Right renal pelvis (tissue), 4 donors: ENCODE measurements around the gene CCDC167. TPM values are rescaled to one million over a fixed set of nuclear protein-coding genes. Genes with fewer than 3 reads are reported as not detected.
A peak's percentile ranks its signal among the peaks of the same experiment; 100 is the strongest.

Experiments
- DNase-seq, 4 donors: peaks; one replicate each; pipeline ENCODE4 v3.0.0-alpha.2; 2013; ENCODE audit warnings: low read depth in 4 of 4, low spot score in 3 of 4, missing footprints in 1 of 4
- polyA plus RNA-seq, 4 donors: library from polyadenylated mRNA; unstranded; fragments of 120-200 nt; gene quantifications; one replicate each; pipeline ENCODE4 v1.2.1, GENCODE V29; 2013; ENCODE audit not compliant: insufficient read length in 4 of 4

Gene CCDC167
- polyA plus RNA-seq, 4 donors: 23.5 to 31.6 (median 26.0) TPM

DNA sequence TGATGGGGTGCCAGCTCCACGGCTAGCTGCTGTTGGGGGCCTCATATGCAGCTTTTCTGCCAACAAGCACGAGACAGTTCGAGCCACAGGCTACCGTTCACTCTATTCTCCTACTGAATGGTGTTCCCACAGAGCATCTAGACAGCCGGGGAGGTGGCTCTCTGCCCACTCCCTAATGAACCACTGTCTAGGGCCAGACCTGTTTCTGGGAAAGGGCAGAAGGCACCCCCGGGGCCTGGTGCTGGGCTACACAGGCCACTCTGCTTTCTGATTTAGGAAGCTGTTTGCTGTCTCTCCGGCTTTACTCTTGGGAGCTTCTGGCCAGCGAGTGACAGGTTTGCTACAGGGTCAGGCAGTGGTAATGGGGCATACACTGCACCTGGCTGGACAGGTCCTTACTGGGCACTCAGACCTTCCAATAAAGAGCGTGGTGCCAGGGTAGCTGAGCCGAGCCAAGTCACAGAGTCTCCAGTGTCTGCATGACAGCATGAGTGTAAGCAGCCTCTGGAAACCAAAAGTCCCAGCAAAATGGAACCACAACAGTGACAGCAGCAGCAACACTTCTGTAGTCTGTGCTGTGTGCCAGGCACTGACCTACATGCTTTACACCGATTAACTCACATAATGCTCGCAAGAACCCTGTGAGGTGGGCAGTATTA, 8.4 kb downstream of the CCDC167 start:
- DNase-seq: no peak

DNA sequence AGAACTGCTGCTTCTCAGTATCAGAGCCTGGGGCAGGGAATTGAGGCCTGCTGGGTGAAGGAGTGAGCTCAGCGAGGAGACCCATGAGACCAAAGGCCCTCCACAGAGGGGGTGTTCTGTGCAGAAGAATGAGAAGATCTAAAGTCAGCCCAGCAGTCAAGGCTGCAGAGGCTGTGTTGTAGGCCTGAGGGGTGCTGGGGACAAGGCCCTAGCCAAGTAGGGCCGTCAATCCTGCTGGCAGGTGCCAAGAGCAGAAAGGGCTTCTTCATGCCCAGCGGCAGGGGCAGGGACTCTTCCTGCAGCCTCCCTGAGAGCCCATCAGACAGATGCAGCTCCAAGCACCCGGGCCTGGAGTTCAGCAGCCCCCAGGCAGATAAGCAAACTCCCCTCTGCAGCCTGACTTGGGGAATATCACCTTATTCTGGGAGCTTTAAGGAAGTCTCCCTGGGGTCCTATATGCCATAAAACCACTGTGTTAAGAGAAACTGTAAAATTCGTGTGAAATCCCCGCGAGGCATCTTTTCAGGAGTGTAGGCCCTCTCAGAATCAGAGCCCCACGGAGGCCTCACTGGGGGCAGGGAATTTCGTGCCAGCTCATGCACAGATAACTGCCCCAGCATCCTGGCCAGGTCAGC, 9.0 kb downstream of the CCDC167 start:
- DNase-seq: no peak

DNA sequence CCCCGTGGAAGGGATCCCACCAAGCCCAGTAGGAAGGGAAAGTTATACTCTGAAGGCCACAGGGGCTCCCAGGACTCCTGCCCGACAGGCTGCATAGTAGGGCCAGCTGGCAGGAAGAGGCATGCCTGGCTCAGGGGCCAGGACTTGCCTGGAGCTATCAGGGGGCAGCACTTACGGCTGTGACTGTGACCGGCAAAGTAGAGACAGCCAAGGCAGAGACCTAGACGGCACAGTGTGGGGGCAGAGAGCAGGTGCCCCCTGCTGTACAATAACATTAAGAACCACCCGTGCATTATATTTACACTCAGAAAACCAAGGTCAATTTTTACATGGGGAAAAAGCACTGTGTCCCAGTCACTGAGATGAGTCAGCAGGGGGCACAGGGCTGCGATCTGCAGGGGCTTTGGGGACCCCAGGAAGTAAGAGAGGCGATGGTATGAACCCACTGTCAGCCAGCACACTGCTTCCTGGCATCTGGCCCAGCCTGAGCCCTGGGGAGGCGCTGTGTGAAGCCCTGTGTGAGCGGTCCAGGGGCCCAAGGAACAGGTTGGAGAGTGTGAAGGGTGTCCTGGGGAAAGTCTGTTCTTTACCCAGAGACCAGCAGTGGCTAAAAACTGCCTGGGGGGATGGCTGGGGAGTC, 9.9 kb downstream of the CCDC167 start:
- no peak for DNase-seq

DNA sequence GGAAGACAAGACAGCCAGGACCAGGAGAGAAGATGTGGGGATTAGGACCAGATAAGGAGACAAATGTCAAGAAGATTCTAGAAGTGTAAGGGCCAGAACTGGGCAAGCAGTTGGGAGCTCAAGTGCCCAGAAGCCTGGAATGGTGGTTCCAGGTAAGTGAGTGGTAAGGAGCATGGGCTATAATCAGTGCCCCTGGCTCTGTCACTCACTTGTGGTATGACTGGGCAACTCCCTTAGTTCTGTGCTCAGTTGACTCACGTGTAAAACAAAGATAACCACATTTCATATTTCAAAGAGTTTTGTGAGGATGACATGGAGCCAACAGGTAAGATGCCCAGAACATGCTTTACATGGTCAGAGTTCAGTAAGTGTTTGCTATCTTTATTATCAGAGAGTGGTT, 11.2 kb downstream of the CCDC167 start:
- DNase-seq: no peak

DNA sequence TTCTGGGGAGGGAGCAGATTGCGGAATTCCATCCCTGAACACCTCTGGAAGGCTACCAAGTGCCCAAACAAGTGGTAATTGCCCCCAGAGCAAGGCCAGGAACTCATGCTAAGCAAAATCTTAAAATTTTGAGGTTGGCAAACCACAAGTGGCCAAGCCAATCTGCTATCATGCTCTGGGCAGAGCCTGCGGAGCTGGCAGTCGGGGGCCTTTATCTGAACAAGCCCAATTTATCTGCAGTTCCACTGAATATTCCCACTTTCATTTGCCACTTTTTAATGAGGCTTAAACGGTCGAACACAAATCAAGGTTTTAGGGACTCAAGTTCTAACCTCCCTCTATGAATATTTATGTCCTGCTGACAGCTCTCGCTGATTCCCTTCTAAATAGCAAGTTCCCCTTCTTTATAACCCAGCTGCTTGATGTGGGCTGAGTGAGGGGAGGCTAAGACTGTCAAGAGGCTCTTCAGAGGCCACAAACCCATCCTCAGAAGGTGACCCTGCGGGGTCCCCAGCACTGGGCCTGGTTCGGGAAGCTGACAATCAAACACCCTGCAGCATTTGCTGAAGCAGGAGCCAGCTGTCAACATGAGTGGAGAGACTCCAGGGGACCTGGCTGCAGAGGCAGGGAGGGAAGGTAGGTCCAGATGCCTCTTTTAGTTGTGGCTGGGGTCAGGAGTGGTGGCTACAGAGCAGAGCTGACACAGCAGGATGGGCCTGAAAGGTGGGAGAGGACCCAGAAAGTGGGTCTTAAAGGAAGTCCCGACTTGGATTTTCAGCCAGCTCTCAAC, 11.9 kb downstream of the CCDC167 start:
- DNase-seq: no peak

DNA sequence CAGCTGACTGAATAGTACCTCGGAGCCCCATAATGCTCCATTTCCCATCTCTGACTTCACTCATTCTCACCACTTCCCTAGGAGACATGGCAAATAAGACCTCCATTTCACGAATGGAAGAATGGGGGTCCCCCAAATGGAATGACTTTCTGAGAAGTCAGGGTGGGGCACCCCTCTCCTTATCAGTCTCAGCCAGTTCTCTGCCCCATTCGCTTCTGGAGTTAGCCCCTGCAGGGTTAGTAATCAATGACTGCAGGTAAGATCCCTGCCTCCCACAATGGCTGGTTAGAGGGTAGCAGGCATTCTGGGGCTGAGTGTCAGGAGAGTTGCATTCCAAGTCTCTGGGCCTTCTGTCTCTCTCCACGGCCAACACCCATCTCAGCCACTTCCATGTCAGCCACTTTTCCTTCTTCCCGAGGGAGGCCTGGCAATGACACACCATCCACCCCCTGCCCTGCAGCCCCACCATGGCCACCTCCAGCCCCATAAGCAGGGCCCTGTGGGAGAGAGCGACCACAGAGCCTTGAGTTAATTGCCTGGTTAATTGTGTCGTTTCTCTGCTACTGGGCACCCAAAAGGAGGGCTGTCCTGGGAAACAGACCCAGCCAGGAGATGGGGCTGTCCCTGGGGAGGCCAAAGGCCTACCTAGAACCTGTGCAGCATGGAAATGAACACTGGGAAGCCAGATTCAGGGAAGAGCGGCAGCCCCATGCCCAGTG, 13.4 kb downstream of the CCDC167 start:
- no peak for DNase-seq

DNA sequence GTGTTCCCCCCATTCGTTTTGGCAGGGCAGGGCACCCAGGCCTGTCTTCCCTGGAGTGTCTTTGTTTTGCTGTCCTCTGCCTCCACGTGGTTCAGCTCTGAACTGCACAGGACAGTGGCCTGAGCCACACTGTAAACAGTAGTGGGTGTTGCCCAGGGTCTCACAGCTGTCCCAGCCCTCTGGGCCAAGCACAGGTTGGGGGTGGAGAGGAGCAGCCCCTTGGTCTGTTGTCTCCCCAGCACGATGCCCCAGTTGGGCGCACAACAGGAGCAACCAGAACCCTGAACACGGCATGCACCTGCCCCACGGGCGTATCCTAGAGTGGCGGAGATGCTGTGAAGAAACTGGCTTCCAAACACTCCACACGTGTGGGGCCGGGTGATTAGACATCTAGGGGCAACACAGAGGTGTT, 14.4 kb downstream of the CCDC167 start:
- no peak for DNase-seq

DNA sequence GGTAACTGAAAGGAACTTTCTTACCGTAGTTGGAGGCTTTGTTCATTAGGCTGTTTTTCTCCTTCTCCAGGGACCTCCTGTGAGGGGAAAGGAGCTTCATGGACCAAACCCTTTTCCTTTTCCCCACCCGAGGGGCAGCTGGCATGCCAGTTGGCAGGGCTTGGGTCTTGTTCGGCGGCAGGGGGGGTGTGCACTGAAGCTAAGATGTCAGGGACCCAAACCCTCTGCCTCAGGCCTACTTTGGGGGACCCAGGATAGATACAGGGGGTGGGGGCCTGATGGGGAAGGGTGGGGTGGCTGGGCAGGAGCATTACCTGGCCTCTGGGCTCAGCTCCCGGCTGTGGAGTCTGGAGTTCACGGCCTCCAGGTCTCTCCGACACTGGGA, 14.9 kb downstream of the CCDC167 start:
- DNase-seq: no peak

DNA sequence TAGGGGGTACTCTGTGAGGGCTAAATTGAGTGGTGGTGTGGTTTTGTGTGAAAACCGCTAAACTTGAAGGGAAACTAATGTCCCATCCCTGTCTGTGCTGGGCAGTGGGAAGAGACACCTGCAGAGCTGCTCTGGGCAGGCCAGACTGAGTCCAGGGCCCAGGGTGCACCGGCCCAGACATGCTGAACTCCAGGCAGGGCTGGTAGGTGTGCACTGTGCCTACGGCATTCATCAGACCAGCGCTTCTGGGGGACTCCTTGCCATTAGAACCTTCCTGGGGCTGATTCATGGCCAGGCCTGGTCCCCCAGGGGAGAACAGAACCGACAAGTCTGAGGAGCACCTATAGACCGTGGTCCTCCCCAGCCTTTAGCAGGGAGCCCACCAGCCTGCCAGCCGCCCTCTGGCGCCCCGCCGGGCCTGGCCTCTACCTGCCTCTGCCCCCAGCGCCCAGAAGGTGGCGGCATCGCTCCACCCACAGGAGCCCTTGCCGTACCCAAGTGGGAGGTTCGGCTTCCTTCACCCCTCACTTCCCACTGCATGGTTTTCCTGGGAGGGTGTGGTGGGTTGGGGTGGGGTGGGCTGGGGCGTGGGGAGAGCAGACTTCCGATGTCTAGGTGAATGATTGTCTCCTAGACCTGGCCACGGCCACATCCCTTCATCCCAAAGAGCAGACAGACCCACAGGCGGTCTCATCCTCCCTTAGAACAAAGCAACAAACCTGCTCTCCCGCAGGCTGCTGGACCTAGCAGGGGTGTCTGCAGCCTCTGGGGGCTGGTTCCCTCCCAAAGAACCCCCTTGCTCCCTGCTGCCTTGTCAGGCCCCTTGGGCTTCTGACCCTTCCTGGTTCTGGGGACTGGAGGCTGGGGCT, 15.5 kb downstream of the CCDC167 start:
- peak in 1 of 4 donors; percentile 44 for DNase-seq

DNA sequence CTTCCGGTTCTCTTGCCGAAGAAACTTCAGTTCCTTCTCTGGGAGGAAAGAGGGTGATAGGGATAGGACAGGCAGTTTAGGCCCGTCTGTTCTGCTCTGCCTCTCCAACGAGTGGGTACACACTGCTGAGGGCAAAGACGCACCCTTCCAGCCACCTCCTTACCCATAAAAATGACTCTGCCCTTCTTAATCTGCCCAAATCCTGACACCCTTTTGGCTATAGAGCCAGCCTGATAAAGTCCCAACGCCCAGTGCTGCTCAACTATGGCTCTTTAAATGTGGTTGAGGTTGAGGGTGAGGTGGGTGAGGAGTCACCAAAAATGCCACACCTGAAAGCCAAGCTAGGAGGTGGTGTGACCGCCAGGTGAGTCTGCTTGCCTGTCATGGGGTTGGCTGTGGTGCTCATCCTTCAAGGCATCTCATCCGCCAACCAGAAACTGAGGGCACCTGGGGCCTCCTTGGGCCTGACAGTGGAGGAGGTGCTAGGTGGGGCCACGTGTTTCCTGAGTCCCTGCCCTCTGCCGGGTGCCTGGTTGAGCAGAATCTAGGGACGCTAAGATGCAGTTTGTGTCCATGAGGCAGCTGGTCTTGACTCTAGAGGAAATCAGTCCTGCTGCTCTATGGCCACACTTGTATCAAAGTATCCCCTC, 16.3 kb downstream of the CCDC167 start:
- DNase-seq: no peak

DNA sequence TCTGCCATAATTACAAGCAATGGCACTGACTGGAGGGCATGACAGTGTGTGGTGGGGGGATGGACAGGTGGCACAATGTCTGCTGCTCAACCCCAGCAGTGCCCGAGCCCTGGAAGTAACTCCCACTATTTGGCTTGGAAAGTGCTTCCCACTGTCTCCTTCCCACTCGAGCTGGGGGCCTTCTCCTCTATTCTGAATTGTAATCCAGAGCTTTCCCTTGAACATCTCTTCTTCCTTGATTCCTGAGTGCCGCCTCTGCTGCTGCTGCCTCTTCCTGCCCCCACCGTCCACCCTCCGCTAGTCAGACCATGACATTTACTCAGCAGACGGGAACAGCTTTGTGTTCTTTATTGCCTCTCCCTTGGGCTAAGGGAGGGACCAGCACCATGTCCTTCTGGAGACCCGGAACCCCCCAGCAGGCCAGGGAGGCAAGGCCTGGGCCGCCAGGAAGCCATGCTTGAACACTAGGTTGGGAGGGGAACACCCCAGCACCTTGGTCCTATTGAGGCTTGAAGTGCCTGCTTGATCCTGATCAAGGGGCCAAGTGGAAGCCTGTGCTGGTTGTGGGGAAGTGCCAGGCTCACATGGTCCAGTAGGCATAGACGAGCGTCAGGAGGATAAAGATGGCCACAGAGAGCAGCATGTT, 17.0 kb downstream of the CCDC167 start:
- DNase-seq: no peak

DNA sequence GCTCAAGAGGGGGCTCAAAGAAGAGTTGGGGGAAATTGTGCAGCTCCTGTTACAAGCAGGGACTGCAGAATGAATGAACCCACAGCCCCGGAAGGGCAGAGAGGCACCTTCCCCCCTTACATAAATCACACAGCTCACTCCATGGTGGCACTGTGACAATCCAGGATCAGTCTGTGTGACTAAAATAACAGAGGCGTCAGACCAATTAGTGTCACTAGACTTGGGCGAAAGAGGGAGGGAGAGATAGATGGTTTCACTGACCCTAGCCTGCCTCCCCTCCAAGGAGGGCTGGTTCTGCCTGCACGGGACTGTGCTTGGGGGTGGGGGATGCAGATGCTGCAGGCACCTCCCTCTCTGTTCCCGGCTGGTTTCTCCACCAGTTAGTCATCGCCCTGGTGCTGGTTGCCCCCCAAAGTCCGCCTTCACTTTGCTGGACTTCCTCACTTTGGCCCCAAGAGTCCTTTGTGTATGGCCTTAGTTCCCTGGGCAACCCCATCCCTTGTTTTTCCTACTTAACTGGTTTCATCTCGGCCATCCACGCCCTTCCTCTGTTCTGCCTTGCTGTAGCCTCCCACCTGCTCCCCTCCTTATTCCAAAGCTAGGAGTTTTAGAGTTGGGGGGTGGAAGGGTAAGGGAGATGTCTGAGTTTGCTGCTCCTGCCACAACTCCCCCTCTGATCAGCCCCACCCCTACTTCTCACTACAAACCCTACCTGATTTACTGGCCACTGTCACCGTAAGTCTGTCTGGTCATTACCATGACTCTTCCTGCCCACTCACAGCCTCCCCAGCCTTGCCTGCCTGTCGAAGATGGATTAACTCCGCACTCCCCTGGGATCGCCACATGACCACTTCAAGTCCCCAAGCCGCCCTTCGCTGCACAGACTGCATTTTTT, 17.7 kb downstream of the CCDC167 start:
- DNase-seq: peak in 2 of 4 donors; percentile 54 to 62

DNA sequence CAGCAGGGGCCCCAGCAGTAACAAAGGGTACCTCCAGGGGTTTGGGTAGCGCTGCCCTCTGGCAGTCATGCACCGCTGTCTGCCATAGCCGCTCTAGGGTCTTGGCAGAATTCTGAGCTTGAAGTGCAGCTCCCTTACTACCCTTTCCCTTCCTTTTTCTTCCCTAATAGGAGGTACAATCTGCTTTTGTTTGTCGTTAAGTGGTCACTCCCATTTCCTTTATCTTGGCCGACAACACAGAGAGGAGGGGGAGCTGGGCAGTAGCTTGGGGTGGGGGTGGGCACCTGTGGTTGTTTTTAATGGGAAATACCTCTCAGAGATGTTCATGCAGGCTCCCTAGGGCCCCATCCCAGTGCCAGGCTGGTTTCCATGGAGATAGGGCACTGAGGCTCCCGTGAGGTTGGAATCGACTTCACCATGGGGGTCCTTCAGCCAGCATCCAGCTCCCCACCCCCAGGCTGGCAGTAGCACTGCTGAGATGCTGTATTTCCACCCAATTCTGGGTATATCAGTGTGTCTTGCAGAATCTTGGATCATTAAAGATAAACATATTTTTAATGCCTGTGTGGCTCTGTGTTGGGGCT, 18.6 kb downstream of the CCDC167 start:
- DNase-seq: no peak

DNA sequence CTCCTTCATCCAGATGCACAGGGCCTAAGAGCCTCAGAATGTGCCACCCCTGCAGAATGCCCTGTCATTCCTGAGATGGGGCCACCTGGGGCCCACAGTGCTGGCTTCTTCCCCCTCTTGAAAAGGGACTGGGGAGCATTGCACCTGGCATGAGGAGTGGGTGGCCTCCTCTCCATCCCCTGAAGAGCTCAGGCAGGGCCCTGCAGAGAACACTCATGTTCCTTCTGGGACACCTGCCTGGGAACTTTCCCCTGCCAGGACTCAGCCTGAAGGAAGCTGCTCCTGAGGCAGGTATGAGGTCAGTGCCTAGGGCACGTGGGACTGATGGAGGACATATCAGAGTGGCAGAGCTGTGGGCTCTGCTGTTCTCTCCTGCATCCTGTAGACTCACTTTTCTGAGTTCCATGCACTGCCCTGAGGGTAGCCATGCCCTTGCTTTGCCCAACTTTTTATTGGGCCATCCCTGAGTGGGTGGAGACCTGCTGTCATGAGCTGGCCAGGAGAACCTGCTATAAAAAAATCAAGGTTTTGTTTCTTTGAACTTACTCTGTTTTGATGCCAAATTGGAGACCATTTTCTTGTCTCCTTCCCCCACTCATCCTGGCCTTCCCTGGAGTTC, 19.5 kb downstream of the CCDC167 start:
- DNase-seq: no peak

DNA sequence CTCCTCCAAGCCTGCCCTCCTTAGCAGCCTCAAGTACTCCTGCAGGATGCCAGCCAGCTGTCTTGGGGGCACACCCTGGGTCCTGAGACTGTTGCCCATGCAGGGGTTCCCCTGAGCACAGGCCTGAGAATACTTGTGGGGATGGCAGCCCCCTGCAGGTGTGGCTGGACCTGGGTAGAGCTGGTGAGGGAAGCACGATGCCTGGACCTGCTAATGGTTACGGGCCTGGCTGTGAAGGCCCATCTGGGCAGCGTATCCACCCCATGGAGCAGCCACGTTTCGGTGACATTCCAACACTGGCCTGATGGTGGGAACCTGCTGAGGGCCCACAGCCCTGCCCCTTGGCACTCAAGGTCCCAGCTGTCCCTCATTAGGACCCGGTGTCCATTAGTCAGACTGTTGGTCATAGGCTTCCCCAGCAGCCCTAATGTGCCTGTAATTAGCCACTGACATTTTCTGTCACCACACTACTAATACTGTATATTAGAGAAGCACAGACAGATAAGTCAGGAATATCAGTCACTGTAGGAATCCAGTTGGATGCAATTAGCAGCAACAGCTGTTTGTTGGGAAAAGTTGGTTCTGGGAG, 20.3 kb downstream of the CCDC167 start:
- no peak for DNase-seq

DNA sequence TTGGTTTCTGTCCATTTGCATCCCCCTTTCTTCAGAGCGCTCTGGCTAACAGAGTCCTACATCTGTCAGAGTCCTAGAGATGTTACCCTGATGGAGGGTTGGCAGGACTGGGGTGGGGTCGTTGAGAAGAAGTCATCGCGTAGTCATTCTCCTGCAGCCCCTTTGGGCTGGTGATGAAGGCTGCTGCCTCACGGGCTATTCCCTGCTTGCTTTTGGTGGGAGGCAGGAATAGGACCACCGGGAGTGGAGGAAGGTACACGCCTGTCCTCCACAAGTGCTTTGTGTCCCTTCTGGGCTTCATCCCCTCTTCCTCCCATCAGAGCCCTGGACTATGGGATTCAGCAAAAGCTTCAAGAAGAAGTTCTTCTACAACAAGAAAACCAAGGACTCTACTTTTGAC, 20.9 kb downstream of the CCDC167 start:
- no peak for DNase-seq
